H9 (cell line): ENCODE data around the gene ABLIM1. TPM values are rescaled to one million over a fixed set of nuclear protein-coding genes. Genes with fewer than 3 reads are reported as not detected.

ENCODE experiments used
- DNase-seq: peaks from one replicate; pipeline ENCODE4 v3.0.0-alpha.2; 2017
- H2AFZ ChIP-seq: one replicate; pipeline ENCODE4 v1.6.1; 2013; ENCODE audit warnings: mild to moderate bottlenecking, low read length, control low read depth, moderate library complexity
- H2AK5ac ChIP-seq: 2 replicates; pipeline ENCODE4 v1.6.1; 2013; ENCODE audit warnings: low read length, control low read depth, mixed read lengths; ENCODE audit not compliant: insufficient read length
- H2BK120ac ChIP-seq: one replicate; pipeline ENCODE4 v1.6.1; 2013; ENCODE audit warnings: low read depth, mild to moderate bottlenecking, low read length, control low read depth, inconsistent platforms; ENCODE audit not compliant: poor library complexity, severe bottlenecking
- H2BK12ac ChIP-seq: 2 replicates; pipeline ENCODE4 v1.6.1; 2013; ENCODE audit warnings: low read length, control low read depth, mixed read lengths, low read depth; ENCODE audit not compliant: insufficient read length
- H2BK15ac ChIP-seq: 2 replicates; pipeline ENCODE4 v1.6.1; 2013; ENCODE audit warnings: low read depth, low read length, control low read depth
- H2BK20ac ChIP-seq: one replicate; pipeline ENCODE4 v1.6.1; 2013; ENCODE audit warnings: low read depth, mild to moderate bottlenecking, low read length, control low read depth, inconsistent platforms; ENCODE audit not compliant: poor library complexity, severe bottlenecking
- H2BK5ac ChIP-seq: 2 replicates; pipeline ENCODE4 v1.6.1; 2013; ENCODE audit warnings: low read length, control low read depth, mixed read lengths; ENCODE audit not compliant: insufficient read length
- H3K14ac ChIP-seq: 2 replicates; pipeline ENCODE4 v1.6.1; 2013; ENCODE audit warnings: low read length, control low read depth; ENCODE audit not compliant: insufficient read depth
- H3K18ac ChIP-seq: 2 replicates; pipeline ENCODE4 v1.6.1; 2013; ENCODE audit warnings: low read depth, mild to moderate bottlenecking, mixed read lengths, low read length, control low read depth; ENCODE audit not compliant: insufficient read length
- H3K23ac ChIP-seq: 2 replicates; pipeline ENCODE4 v1.6.1; 2013; ENCODE audit warnings: low read length, control low read depth, mixed read lengths, low read depth; ENCODE audit not compliant: insufficient read length
- H3K23me2 ChIP-seq: 2 replicates; pipeline ENCODE4 v1.6.1; 2013; ENCODE audit warnings: low read depth, mild to moderate bottlenecking, mixed read lengths, low read length, control low read depth; ENCODE audit not compliant: insufficient read length, poor library complexity, severe bottlenecking
- H3K27ac ChIP-seq: 2 replicates; pipeline ENCODE4 v1.5.1; 2013; ENCODE audit warnings: low read length, control low read depth, mixed read lengths, low read depth; ENCODE audit not compliant: insufficient read length
- H3K27me3 ChIP-seq: 2 replicates; pipeline ENCODE4 v1.6.1; 2013; ENCODE audit warnings: low read length, control low read depth, inconsistent platforms; ENCODE audit not compliant: insufficient read depth
- H3K4ac ChIP-seq: 2 replicates; pipeline ENCODE4 v1.6.1; 2013; ENCODE audit warnings: low read depth, mild to moderate bottlenecking, control low read depth, inconsistent platforms, low read length, moderate library complexity
- H3K4me1 ChIP-seq: 2 replicates; pipeline ENCODE4 v1.6.1; 2013; ENCODE audit warnings: low read length, control low read depth, inconsistent platforms; ENCODE audit not compliant: insufficient read depth
- H3K4me2 ChIP-seq: 2 replicates; pipeline ENCODE4 v1.6.1; 2013; ENCODE audit warnings: low read length, control low read depth, mixed read lengths; ENCODE audit not compliant: insufficient read length, insufficient read depth
- H3K56ac ChIP-seq: 2 replicates; pipeline ENCODE4 v1.6.1; 2013; ENCODE audit warnings: low read depth, mild to moderate bottlenecking, mixed read lengths, low read length, control low read depth; ENCODE audit not compliant: insufficient read length
- H3K79me1 ChIP-seq: 2 replicates; pipeline ENCODE4 v1.6.1; 2013; ENCODE audit warnings: low read depth, mild to moderate bottlenecking, moderate library complexity, low read length, control low read depth, inconsistent platforms; ENCODE audit not compliant: insufficient read depth, poor library complexity, severe bottlenecking
- H3K79me2 ChIP-seq: 2 replicates; pipeline ENCODE4 v1.6.1; 2013; ENCODE audit warnings: low read length, control low read depth, inconsistent platforms; ENCODE audit not compliant: insufficient read depth
- H3K9ac ChIP-seq: 2 replicates; pipeline ENCODE4 v1.6.1; 2013; ENCODE audit warnings: low read length, control low read depth, mixed read lengths; ENCODE audit not compliant: insufficient read length; ENCODE audit errors: extremely low read depth
- H3K9me3 ChIP-seq: one replicate; pipeline ENCODE4 v1.6.1; 2013; ENCODE audit warnings: low read depth, low read length, inconsistent platforms; ENCODE audit not compliant: control insufficient read depth
- H3T11ph ChIP-seq: one replicate; pipeline ENCODE4 v1.6.1; 2013; ENCODE audit warnings: mild to moderate bottlenecking, low read length, control low read depth, inconsistent platforms
- H4K20me1 ChIP-seq: one replicate; pipeline ENCODE4 v1.6.1; 2013; ENCODE audit not compliant: control insufficient read depth, insufficient read length, insufficient read depth
- H4K5ac ChIP-seq: 2 replicates; pipeline ENCODE4 v1.6.1; 2013; ENCODE audit warnings: low read depth, mild to moderate bottlenecking, mixed read lengths, low read length, control low read depth; ENCODE audit not compliant: insufficient read length
- H4K8ac ChIP-seq: replicated peaks from 2 replicates; pipeline ENCODE4 v1.6.1; 2013; ENCODE audit warnings: low read length, control low read depth, mixed read lengths, low read depth; ENCODE audit not compliant: insufficient read length
- H4K91ac ChIP-seq: 2 replicates; pipeline ENCODE4 v1.6.1; 2013; ENCODE audit warnings: low read depth, mild to moderate bottlenecking, moderate library complexity, mixed read lengths, low read length, control low read depth; ENCODE audit not compliant: insufficient read length
- H3K27ac Mint-ChIP-seq, 3 experiments: 2 replicates in 2 of 3; 3 replicates in 1 of 3; pipeline ENCODE4 v1.8.0; 2020 to 2021; ENCODE audit warnings: mixed read lengths in 3 of 3, mild to moderate bottlenecking in 1 of 3, moderate library complexity in 1 of 3
- H3K27me3 Mint-ChIP-seq: 2 replicates; pipeline ENCODE4 v1.8.0; 2021; ENCODE audit warnings: low read depth, mild to moderate bottlenecking, moderate library complexity, mixed read lengths
- H3K36me3 Mint-ChIP-seq, 3 experiments: 2 replicates in 2 of 3; 3 replicates in 1 of 3; pipeline ENCODE4 v1.8.0; 2020 to 2021; ENCODE audit warnings: low read depth in 3 of 3, mixed read lengths in 3 of 3; ENCODE audit not compliant: insufficient read depth in 1 of 3
- H3K4me1 Mint-ChIP-seq, 2 experiments: 2 replicates each; pipeline ENCODE4 v1.8.0; 2020; ENCODE audit warnings: mixed read lengths in 2 of 2
- H3K4me3 Mint-ChIP-seq, 2 experiments: 2 replicates in 1 of 2; 3 replicates in 1 of 2; pipeline ENCODE4 v1.8.0; 2020 to 2021; ENCODE audit warnings: mild to moderate bottlenecking in 2 of 2, mixed read lengths in 2 of 2, moderate library complexity in 1 of 2
- H3K9me3 Mint-ChIP-seq, 2 experiments: 2 replicates in 1 of 2; 3 replicates in 1 of 2; pipeline ENCODE4 v1.8.0; 2020; ENCODE audit warnings: mild to moderate bottlenecking in 2 of 2, mixed read lengths in 2 of 2, moderate library complexity in 1 of 2
- WGBS: extraction: QIAGEN DNeasy Blood & Tissue Kit; methylation state at CpG from one replicate; pipeline ENCODE4 v1.1.7; 2013; ENCODE audit warnings: missing lambda C conversion rate, low lambda C conversion rate, mixed read lengths; ENCODE audit not compliant: insufficient read length; ENCODE audit errors: extremely low coverage; 5-methylcytosine and 5-hydroxymethylcytosine counted together
- total RNA-seq: library from RNA; stranded (reverse); gene quantifications from 2 replicates; pipeline ENCODE4 v1.2.1, GENCODE V29; 2021
- TF ChIP-seq, protein P1 (sequence below): fragments of 200-600 bp; sonication (generic); conservative IDR thresholded peaks from 3 replicates; pipeline ENCODE4 v1.8.0; 2021; ENCODE audit warnings: antibody characterized with exemption, mild to moderate bottlenecking

The ABLIM1 gene
- total RNA-seq, 1 experiment from 2014 or later: 32.1 TPM

GRCh38 chr10:114471906-114472876 lies 185.9 kb downstream of the ABLIM1 start:
- no peak overlapping the region for H2AFZ ChIP-seq
- H3K79me2 ChIP-seq: no peaks in the 10 kb centered on the region
- no peaks in the 10 kb centered on the region for H3K27me3 ChIP-seq
- no peak overlapping the region for H3K56ac ChIP-seq
- H3K23ac ChIP-seq: no peak overlapping the region
- Mint-ChIP-seq H3K4me1 (peaks cover 15 to 16% of the 10 kb centered on the region in 2 experiments), H3K36me3 (no peaks in the 10 kb centered on the region; a peak in 2 of 7 replicates), H3K27ac (peak overlapping the region; percentile 77 to 87 (median 78); a peak in 6 of 7 replicates), H3K9me3 (no peaks in the 10 kb centered on the region), H3K4me3 (no peak overlapping the region), H3K27me3 (no peaks in the 10 kb centered on the region)
- H2BK120ac ChIP-seq: no peak overlapping the region
- H4K5ac ChIP-seq: no peak overlapping the region
- H3T11ph ChIP-seq: no peak overlapping the region
- H2BK15ac ChIP-seq: no peak overlapping the region
- no CpG with 5 or more reads among the region's 11 CpGs for WGBS
- no peaks in the 10 kb centered on the region for H4K20me1 ChIP-seq
- no peak overlapping the region for H3K9ac ChIP-seq
- no peaks in the 10 kb centered on the region for H3K23me2 ChIP-seq
- no peak overlapping the region for H2BK12ac ChIP-seq
- no peak for DNase-seq
- no peak overlapping the region for H4K91ac ChIP-seq
- no peaks in the 10 kb centered on the region for H3K9me3 ChIP-seq
- H2BK20ac ChIP-seq: no peak overlapping the region
- H2AK5ac ChIP-seq: no peak overlapping the region
- no peak overlapping the region for H2BK5ac ChIP-seq
- H3K14ac ChIP-seq: no peak overlapping the region
- no peak overlapping the region for H3K4ac ChIP-seq
- H4K8ac ChIP-seq: no peak overlapping the region
- peaks cover 6% of the 10 kb centered on the region; the same call in 1 of the 2 replicates for H3K4me1 ChIP-seq
- no peaks in the 10 kb centered on the region for H3K79me1 ChIP-seq
- H3K18ac ChIP-seq: no peak overlapping the region
- no peak overlapping the region for H3K27ac ChIP-seq
- H3K4me2 ChIP-seq: no peak overlapping the region
- TF ChIP-seq, protein P1, sequence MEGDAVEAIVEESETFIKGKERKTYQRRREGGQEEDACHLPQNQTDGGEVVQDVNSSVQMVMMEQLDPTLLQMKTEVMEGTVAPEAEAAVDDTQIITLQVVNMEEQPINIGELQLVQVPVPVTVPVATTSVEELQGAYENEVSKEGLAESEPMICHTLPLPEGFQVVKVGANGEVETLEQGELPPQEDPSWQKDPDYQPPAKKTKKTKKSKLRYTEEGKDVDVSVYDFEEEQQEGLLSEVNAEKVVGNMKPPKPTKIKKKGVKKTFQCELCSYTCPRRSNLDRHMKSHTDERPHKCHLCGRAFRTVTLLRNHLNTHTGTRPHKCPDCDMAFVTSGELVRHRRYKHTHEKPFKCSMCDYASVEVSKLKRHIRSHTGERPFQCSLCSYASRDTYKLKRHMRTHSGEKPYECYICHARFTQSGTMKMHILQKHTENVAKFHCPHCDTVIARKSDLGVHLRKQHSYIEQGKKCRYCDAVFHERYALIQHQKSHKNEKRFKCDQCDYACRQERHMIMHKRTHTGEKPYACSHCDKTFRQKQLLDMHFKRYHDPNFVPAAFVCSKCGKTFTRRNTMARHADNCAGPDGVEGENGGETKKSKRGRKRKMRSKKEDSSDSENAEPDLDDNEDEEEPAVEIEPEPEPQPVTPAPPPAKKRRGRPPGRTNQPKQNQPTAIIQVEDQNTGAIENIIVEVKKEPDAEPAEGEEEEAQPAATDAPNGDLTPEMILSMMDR: no peak
